OCI-LY7 (cell line): ENCODE results near the gene IRGQ. TPM values are rescaled to one million over a fixed set of nuclear protein-coding genes. Genes with fewer than 3 reads are reported as not detected.

Experiments used
- BruUV-seq: library from RNA; stranded (reverse); fragments of 400-500 nt; replicated peaks from 2 replicates; lab custom pipeline; 2021; lab: Mats Ljungman, UMichigan
- CTCF ChIA-PET: fragments of 300-600 bp; sonication (Branson Sonifier 250); formaldehyde crosslinking; loops from one replicate; lab custom pipeline; 2022; ENCODE audit warnings: antibody characterized with exemption; ENCODE audit not compliant: unreplicated experiment; lab: Charles Lee
- POLR2A ChIA-PET: fragments of 300-600 bp; sonication (Branson Sonifier 250); formaldehyde crosslinking; loops from one replicate; lab custom pipeline; 2022; ENCODE audit warnings: antibody characterized with exemption; lab: Charles Lee
- DNase-seq: peaks from one replicate; pipeline ENCODE4 v3.0.0-alpha.2; 2015; ENCODE audit warnings: low spot score
- H2AFZ ChIP-seq: fragments of 200-600 bp; sonication (generic), shearing (Covaris generic); 2 replicates; pipeline ENCODE4 v1.6.1; 2014; ENCODE audit warnings: mild to moderate bottlenecking, antibody characterized with exemption, low read length, moderate library complexity
- H3K27ac ChIP-seq: fragments of 200-600 bp; sonication (generic); 2 replicates; pipeline ENCODE4 v1.5.1; 2014; ENCODE audit warnings: mixed run types, low read depth, mild to moderate bottlenecking, moderate library complexity, low read length, inconsistent platforms; ENCODE audit not compliant: poor library complexity, severe bottlenecking
- H3K36me3 ChIP-seq: fragments of 200-600 bp; sonication (generic); 2 replicates; pipeline ENCODE4 v1.6.1; 2014; ENCODE audit warnings: mild to moderate bottlenecking, antibody characterized with exemption, low read length, moderate library complexity, mixed read lengths; ENCODE audit not compliant: insufficient read depth
- H3K4me1 ChIP-seq: fragments of 200-600 bp; sonication (generic); 2 replicates; pipeline ENCODE4 v1.5.1; 2014; ENCODE audit warnings: mild to moderate bottlenecking, low read length; ENCODE audit not compliant: insufficient read depth, poor library complexity, severe bottlenecking
- H3K4me2 ChIP-seq: fragments of 200-600 bp; sonication (generic); 2 replicates; pipeline ENCODE4 v1.6.1; 2014; ENCODE audit warnings: mild to moderate bottlenecking, low read length
- H3K4me3 ChIP-seq: fragments of 200-600 bp; sonication (generic); 2 replicates; pipeline ENCODE4 v1.5.1; 2014; ENCODE audit warnings: mild to moderate bottlenecking, low read depth, low read length; ENCODE audit not compliant: poor library complexity, severe bottlenecking
- H3K79me2 ChIP-seq: fragments of 200-600 bp; sonication (generic); 2 replicates; pipeline ENCODE4 v1.6.1; 2016; ENCODE audit warnings: low read depth, mild to moderate bottlenecking, low read length, moderate library complexity, mixed read lengths; ENCODE audit not compliant: insufficient read depth
- H3K9me2 ChIP-seq: fragments of 200-600 bp; sonication (generic); 2 replicates; pipeline ENCODE4 v1.6.1; 2016; ENCODE audit warnings: mild to moderate bottlenecking, low read length, mixed read lengths; ENCODE audit not compliant: insufficient read depth
- H3K9me3 ChIP-seq: fragments of 200-600 bp; sonication (generic); 2 replicates; pipeline ENCODE4 v1.6.1; 2014; ENCODE audit warnings: mild to moderate bottlenecking, mixed run types, low read length, mixed read lengths
- H4K20me1 ChIP-seq: fragments of 200-600 bp; sonication (generic); 2 replicates; pipeline ENCODE4 v1.6.1; 2014; ENCODE audit warnings: mild to moderate bottlenecking, antibody characterized with exemption, low read length, moderate library complexity, mixed read lengths; ENCODE audit not compliant: insufficient read depth
- CTCF ChIP-seq: fragments of 200-600 bp; sonication (generic); conservative IDR thresholded peaks from 2 replicates; pipeline ENCODE4 v1.5.1; 2014; ENCODE audit warnings: mild to moderate bottlenecking, antibody characterized with exemption, low read length, moderate library complexity, mixed read lengths
- EZH2phosphoT487 ChIP-seq: fragments of 200-600 bp; sonication (generic); IDR thresholded peaks from 2 replicates; pipeline ENCODE4 v1.6.1; 2018; ENCODE audit warnings: low read depth, borderline replicate concordance, mild to moderate bottlenecking, mixed run types, antibody characterized with exemption, low read length, moderate library complexity, mixed read lengths
- intact Hi-C: fragments of 100-400 bp; cut with micrococcal nuclease; formaldehyde crosslinking; loops from one replicate; pipeline ENCODE4 v1.10.0; 2022; ENCODE audit not compliant: unreplicated experiment
- total RNA-seq, 2 experiments: library from RNA; depleted of rRNA in 1 of 2; stranded (reverse); fragments of >200 nt in 1 of 2; shearing (Covaris generic) in 1 of 2; gene quantifications; 2 replicates each; pipeline ENCODE4 v1.2.3, GENCODE V29; 2014 to 2022

Gene IRGQ
- total RNA-seq, 2 experiments from 2014 or later = 6.4 to 15.3 TPM

- H2AFZ ChIP-seq = no peak overlapping the region
- no peaks in the 10 kb centered on the region for H3K9me2 ChIP-seq
- ChIA-PET CTCF (no interaction called here), POLR2A (no interaction called here)
- BruUV-seq = no TSS peak
- H3K4me3 ChIP-seq = no peak overlapping the region
- no peak overlapping the region for H3K27ac ChIP-seq
- H3K4me1 ChIP-seq = no peaks in the 10 kb centered on the region
- DNase-seq = no peak
- TF ChIP-seq EZH2phosphoT487 (no peak), CTCF (no peak)
- no peaks in the 10 kb centered on the region for H3K9me3 ChIP-seq
- no peaks in the 10 kb centered on the region for H3K79me2 ChIP-seq
- H3K4me2 ChIP-seq = no peak overlapping the region
- no peaks in the 10 kb centered on the region for H3K36me3 ChIP-seq
- intact Hi-C loops = no loop called here
- no peaks in the 10 kb centered on the region for H4K20me1 ChIP-seq
Measured at GRCh38 chr19:43626838-43627237, 30.9 kb upstream of the IRGQ start.

GRCh38 chr19:43625918-43626579 lies 30.1 kb upstream of the IRGQ start:
- Histone ChIP-seq H3K36me3 (no peaks in the 10 kb centered on the region), H2AFZ (no peak overlapping the region), H4K20me1 (no peaks in the 10 kb centered on the region), H3K4me1 (peaks cover under 1% of the 10 kb centered on the region), H3K9me3 (no peaks in the 10 kb centered on the region), H3K9me2 (no peaks in the 10 kb centered on the region), H3K27ac (no peak overlapping the region), H3K4me2 (no peak overlapping the region), H3K79me2 (no peaks in the 10 kb centered on the region), H3K4me3 (no peak overlapping the region)
- TF ChIP-seq EZH2phosphoT487 (no peak), CTCF (no peak)
- CTCF ChIA-PET = no interaction called here
- POLR2A ChIA-PET = no interaction called here
- BruUV-seq = no TSS peak
- intact Hi-C loops = no loop called here
- DNase-seq = no peak

GRCh38 chr19:43624933-43625332 lies 29.0 kb upstream of the IRGQ start:
- intact Hi-C loops = no loop called here
- BruUV-seq = no TSS peak
- H3K4me2 ChIP-seq = peak overlapping the region; percentile 16; the same call in 1 of the 2 replicates
- no peaks in the 10 kb centered on the region for H3K36me3 ChIP-seq
- TF ChIP-seq EZH2phosphoT487 = no peak
- TF ChIP-seq CTCF = peak; percentile 69
- CTCF ChIA-PET = no interaction called here
- H3K9me3 ChIP-seq = no peaks in the 10 kb centered on the region
- H2AFZ ChIP-seq = no peak overlapping the region
- H4K20me1 ChIP-seq = no peaks in the 10 kb centered on the region
- DNase-seq = peak; percentile 92
- no peaks in the 10 kb centered on the region for H3K9me2 ChIP-seq
- no peak overlapping the region for H3K4me3 ChIP-seq
- POLR2A ChIA-PET = no interaction called here
- no peak overlapping the region for H3K27ac ChIP-seq
- H3K79me2 ChIP-seq = peaks cover 8% of the 10 kb centered on the region; the same call in 1 of the 2 replicates
- H3K4me1 ChIP-seq = peaks cover 12% of the 10 kb centered on the region
